Inflammatory macrophage treated with lipopolysaccharide for 1 hour (primary cell): Measurements from ENCODE around the gene INSYN2B.
A peak's percentile ranks its signal among the peaks of the same experiment; 100 is the strongest.

ENCODE experiments used
- DNase-seq, 2 donors: peaks; one replicate each; pipeline ENCODE4 v3.0.0-alpha.2; 2020 to 2022

The INSYN2B gene

GRCh38 chr5:169881702-169882303 lies 98.5 kb downstream of the INSYN2B start:
- peak; percentile 20 to 35 for DNase-seq

- DNase-seq: no peak
Observed at GRCh38 chr5:169880785-169881184, 99.5 kb downstream of the INSYN2B start.

GRCh38 chr5:169880012-169880663 lies 100.2 kb downstream of the INSYN2B start:
- DNase-seq: peak; percentile 58 to 61

GRCh38 chr5:169876386-169876785 lies 103.9 kb downstream of the INSYN2B start:
- DNase-seq: peak; percentile 56 to 84

- no peak for DNase-seq
Observed at GRCh38 chr5:169875731-169876130, 104.6 kb downstream of the INSYN2B start.

GRCh38 chr5:169875091-169875728 lies 105.1 kb downstream of the INSYN2B start:
- peak; percentile 83 to 87 for DNase-seq

- peak; percentile 52 to 83 for DNase-seq
Observed at GRCh38 chr5:169874621-169875020, 105.7 kb downstream of the INSYN2B start.

GRCh38 chr5:169873642-169874041 lies 106.7 kb downstream of the INSYN2B start:
- peak; percentile 80 to 85 for DNase-seq

- no peak for DNase-seq
Observed at GRCh38 chr5:169871826-169872490, 108.3 kb downstream of the INSYN2B start.

GRCh38 chr5:169870211-169870610 lies 110.1 kb downstream of the INSYN2B start:
- no peak for DNase-seq

- no peak for DNase-seq
Observed at GRCh38 chr5:169869066-169869465, 111.2 kb downstream of the INSYN2B start.

GRCh38 chr5:169867347-169867746 lies 112.9 kb downstream of the INSYN2B start:
- no peak for DNase-seq

GRCh38 chr5:169864483-169864882 lies 115.8 kb downstream of the INSYN2B start:
- no peak for DNase-seq

GRCh38 chr5:169862391-169862811 lies 117.9 kb downstream of the INSYN2B start:
- DNase-seq: no peak

- DNase-seq: no peak
Observed at GRCh38 chr5:169861934-169862333, 118.4 kb downstream of the INSYN2B start.

GRCh38 chr5:169861433-169861832 lies 118.9 kb downstream of the INSYN2B start:
- DNase-seq: no peak

- no peak for DNase-seq
Observed at GRCh38 chr5:169860585-169860984, 119.7 kb downstream of the INSYN2B start.

GRCh38 chr5:169856571-169856970 lies 123.7 kb downstream of the INSYN2B start:
- no peak for DNase-seq

- DNase-seq: no peak
Observed at GRCh38 chr5:169851321-169851850, 128.9 kb downstream of the INSYN2B start.

GRCh38 chr5:169850409-169850808 lies 129.9 kb downstream of the INSYN2B start:
- DNase-seq: no peak

GRCh38 chr5:169848792-169849191 lies 131.5 kb downstream of the INSYN2B start:
- DNase-seq: no peak

GRCh38 chr5:169848271-169848670 lies 132.0 kb downstream of the INSYN2B start:
- DNase-seq: no peak

- DNase-seq: no peak
Observed at GRCh38 chr5:169847519-169847918, 132.8 kb downstream of the INSYN2B start.
